GM12875 (cell line): Measurements from ENCODE around the gene JAML.

Experiments
- H3K4me3 ChIP-seq: one replicate; pipeline ENCODE4 v1.5.1; 2011; ENCODE audit warnings: low read depth, low read length, control low read depth
- CTCF ChIP-seq: IDR thresholded peaks from 2 replicates; pipeline ENCODE4 v1.5.1; 2011; ENCODE audit warnings: low read depth, mild to moderate bottlenecking, control low read depth, inconsistent platforms, low read length, moderate library complexity, borderline replicate concordance; ENCODE audit not compliant: insufficient read depth

Gene JAML

GRCh38 chr11:118180300-118180703 lies 44.5 kb downstream of the JAML start:
- no peak overlapping the region for H3K4me3 ChIP-seq
- no peak for TF ChIP-seq CTCF

GRCh38 chr11:118176778-118177134 lies 48.1 kb downstream of the JAML start:
- no peak for TF ChIP-seq CTCF
- no peak overlapping the region for H3K4me3 ChIP-seq

DNA sequence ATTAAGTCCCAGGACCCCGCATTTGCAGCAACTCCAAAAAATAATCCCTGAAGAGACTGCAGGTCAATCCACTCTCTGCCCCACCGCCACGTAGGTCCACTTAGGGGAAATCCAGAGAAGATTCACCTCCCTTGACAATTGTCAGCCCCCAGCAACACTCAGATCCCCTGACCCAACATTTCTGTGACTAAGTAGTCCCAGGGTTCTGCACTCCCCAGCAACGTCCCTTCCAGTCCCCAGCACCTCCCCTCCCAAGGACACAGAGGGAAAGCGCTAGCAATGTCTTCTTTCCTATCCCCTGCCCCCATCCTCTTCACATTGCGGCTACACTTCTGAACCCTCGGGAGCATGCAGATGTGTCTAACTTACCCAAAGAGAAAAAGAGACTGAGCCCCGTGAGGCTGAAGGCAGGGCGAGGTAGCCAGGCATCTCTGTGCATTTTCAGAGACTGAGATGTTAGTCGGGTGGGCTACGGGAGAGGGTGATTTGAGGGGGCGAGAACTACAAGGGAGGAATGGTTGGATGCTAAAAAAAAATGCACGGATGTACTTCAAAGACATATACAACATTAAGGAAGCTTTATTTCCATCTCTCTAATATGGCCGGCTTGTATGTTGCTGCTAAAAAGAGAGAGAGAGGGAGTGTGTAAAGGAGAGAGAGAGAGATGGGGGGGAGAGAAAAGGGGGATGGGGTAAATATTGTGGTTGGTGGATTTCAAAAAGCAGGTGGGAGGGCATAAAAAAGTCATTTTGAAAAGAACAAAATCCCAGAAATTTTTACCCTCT lies 48.6 kb downstream of the JAML start, which contains the start of gene SCN2B:
Gene SCN2B, minus strand, starts transcription at position 647 of the 785 bp plus-strand sequence. Its CDS starts 208 bp downstream, at position 439.
- no peak within 1 kb of the TSS for H3K4me3 ChIP-seq
- TF ChIP-seq CTCF, result no peak

DNA sequence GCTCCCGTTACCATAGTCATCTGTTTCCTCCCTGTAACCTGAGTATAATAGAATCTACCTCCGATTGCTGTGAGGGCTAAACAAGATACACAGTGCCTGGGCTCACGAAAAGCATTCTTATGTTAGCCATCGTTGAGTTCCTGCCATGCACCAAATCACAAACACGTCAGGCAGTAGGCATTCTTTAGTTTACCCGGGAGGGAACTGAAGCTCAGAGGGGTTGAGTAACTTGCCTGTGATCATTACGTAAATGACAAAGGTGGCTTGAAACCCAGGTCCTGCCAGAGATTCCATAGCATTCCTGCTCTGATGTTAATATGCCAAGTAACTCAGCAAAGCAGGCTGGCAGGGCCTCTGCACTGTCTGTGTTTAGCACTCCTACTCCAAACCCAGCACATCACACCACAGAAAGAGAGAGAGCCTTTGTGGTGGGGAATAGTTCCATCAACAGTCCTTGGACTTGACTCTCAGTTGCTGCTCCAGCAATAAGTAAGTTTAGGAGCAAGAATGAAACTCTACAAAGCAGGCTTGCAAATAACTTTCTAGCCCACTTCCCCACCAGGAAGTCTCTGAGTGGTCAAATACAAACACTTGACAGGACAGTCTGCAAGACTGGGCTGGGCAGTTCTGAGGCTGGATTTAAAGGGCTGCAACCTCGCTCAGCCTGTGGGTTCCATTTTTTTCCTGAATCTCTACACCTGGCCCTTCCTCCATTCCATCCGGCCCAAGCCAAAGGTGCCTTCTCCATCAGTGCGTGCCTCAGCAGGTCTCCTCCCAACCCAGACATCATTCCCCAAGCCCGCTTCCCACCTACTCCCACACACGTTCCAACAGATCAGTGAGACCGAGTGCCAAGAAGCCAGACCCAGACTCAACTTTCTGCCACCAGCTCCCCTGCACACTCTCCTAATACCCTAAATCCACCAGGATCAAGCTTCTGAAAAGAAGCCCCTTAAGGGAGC lies 49.5 kb downstream of the JAML start:
- H3K4me3 ChIP-seq, result no peak overlapping the region
- no peak for TF ChIP-seq CTCF

GRCh38 chr11:118174006-118174567 lies 50.7 kb downstream of the JAML start:
- TF ChIP-seq CTCF, result no peak

DNA sequence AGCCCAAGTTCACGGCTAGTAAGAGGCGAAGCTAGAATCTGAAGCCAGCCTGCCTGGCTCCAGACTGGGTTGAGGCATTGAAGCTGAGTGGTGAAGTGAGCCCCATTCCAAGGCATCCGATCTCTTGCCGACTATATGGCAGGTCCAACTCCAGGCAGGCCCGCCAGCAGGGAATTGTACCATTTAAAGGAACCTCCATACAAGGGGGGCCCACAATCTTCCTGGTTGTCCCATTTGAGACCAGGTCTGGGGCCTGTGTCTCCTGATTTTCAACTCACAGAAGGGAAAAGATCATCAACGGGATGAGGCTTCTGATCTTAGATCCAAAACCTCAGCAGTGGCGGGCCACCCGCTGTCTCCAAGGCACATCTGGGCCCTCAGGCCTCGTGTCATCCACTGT lies 52.5 kb downstream of the JAML start:
- no peak for TF ChIP-seq CTCF
- no peak overlapping the region for H3K4me3 ChIP-seq

More at GRCh38 chr11:118174006-118174567, 50.7 kb downstream of the JAML start:
- H3K4me3 ChIP-seq, result no peak overlapping the region
